Measurements from ENCODE around the gene ERVK3-1. TPM values are rescaled to one million over a fixed set of nuclear protein-coding genes. Genes with fewer than 3 reads are reported as not detected.

Gene ERVK3-1
- total RNA-seq, 1 donor from 2014 or later: 40.6 TPM

DNA sequence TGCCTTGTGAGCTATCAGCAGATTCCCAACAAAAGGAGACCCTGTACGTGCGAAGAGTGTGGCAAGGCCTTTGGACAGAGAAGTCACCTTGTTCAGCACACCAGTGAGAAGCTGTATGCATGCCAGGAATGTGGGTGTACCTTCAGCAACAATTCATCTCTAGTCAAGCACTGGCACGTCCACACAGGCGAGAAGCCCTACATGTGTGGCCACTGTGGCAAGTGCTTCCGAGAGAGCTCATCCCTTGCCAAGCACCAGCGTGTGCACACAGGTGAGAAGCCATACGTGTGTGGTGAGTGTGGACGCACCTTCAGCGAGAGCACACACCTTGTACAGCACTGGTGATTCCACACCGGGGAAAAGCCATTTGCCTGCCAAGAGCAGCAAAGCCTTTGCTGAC, 14.1 kb downstream of the ERVK3-1 start:
- Mint-ChIP-seq H3K36me3 (ENCODE audit: low read depth, unreplicated experiment) (peaks cover 22% of the 10 kb centered on the region), H3K27me3 (ENCODE audit: unreplicated experiment) (peaks cover 9% of the 10 kb centered on the region), H3K4me3 (ENCODE audit: unreplicated experiment) (no peak overlapping the region), H3K4me1 (ENCODE audit: unreplicated experiment) (no peaks in the 10 kb centered on the region), H3K27ac (ENCODE audit: unreplicated experiment) (no peak overlapping the region), H3K9me3 (ENCODE audit: unreplicated experiment) (no peaks in the 10 kb centered on the region)
- DNase-seq (ENCODE audit: low spot score): no peak
- TF ChIP-seq, protein P1, sequence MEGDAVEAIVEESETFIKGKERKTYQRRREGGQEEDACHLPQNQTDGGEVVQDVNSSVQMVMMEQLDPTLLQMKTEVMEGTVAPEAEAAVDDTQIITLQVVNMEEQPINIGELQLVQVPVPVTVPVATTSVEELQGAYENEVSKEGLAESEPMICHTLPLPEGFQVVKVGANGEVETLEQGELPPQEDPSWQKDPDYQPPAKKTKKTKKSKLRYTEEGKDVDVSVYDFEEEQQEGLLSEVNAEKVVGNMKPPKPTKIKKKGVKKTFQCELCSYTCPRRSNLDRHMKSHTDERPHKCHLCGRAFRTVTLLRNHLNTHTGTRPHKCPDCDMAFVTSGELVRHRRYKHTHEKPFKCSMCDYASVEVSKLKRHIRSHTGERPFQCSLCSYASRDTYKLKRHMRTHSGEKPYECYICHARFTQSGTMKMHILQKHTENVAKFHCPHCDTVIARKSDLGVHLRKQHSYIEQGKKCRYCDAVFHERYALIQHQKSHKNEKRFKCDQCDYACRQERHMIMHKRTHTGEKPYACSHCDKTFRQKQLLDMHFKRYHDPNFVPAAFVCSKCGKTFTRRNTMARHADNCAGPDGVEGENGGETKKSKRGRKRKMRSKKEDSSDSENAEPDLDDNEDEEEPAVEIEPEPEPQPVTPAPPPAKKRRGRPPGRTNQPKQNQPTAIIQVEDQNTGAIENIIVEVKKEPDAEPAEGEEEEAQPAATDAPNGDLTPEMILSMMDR (IDR thresholded peaks at IDR 0.05; ENCODE audit: unreplicated experiment): no peak

DNA sequence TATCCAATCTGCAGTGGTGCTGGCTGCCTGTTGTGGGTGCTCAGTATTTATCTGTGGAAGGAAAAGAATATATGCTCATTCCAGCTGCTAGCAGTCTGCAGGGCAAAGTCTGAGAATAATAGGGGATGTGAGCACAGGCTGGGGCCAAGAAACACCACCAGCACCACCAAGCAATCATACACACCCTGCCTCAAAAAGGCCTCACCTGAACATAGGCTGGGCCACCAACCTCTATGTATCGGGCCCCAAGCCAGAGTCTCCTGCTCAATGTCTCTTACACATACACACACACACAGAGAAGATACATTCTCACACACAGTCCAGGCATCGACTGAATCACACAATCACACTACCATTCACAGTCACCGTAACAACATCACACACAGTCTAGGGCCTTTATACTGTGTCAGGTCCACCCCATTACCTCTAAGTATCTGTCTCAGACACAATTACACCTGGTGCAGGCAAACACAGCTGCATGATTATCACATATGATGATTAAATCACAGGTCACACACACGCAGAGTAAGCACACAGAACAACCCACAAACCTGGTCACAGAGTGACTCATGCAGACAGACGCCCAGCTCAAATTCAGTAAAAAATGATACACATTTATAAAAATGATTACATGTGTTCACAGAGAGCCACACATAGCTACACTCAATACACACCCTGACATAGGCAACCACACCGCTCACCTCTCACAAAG, 20.3 kb downstream of the ERVK3-1 start:
- DNase-seq (ENCODE audit: low spot score): no peak
- Mint-ChIP-seq H3K9me3 (ENCODE audit: unreplicated experiment) (no peaks in the 10 kb centered on the region), H3K4me1 (ENCODE audit: unreplicated experiment) (peaks cover 7% of the 10 kb centered on the region), H3K36me3 (ENCODE audit: low read depth, unreplicated experiment) (peaks cover 14% of the 10 kb centered on the region), H3K27ac (ENCODE audit: unreplicated experiment) (no peak overlapping the region), H3K4me3 (ENCODE audit: unreplicated experiment) (no peak overlapping the region), H3K27me3 (ENCODE audit: unreplicated experiment) (peaks cover 5% of the 10 kb centered on the region)
- TF ChIP-seq, protein P1 (IDR thresholded peaks at IDR 0.05; ENCODE audit: unreplicated experiment): no peak

DNA sequence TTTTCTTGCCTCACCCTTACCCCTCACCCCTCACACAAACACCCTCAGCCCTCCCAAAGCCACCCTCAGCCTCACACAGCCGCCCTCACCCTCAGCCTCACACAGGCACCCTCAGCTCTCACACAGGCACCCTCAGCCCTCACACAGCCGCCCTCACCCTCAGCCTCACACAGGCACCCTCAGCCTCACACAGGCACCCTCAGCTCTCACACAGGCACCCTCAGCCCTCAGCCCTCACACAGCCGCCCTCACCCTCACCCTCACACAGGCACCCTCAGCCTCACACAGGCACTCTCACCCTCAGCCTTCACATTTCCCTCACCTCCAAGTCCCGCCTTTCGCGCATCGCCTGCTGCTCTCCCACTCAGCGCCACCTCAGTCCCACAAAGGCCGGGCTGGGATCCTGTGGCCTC, 21.3 kb downstream of the ERVK3-1 start:
- Mint-ChIP-seq H3K27ac (ENCODE audit: unreplicated experiment) (no peak overlapping the region), H3K27me3 (ENCODE audit: unreplicated experiment) (peaks cover 5% of the 10 kb centered on the region), H3K4me3 (ENCODE audit: unreplicated experiment) (no peak overlapping the region), H3K4me1 (ENCODE audit: unreplicated experiment) (peaks cover 7% of the 10 kb centered on the region), H3K36me3 (ENCODE audit: low read depth, unreplicated experiment) (peaks cover 17% of the 10 kb centered on the region), H3K9me3 (ENCODE audit: unreplicated experiment) (no peaks in the 10 kb centered on the region)
- DNase-seq (ENCODE audit: low spot score): no peak
- TF ChIP-seq, protein P1 (IDR thresholded peaks at IDR 0.05; ENCODE audit: unreplicated experiment): no peak

DNA sequence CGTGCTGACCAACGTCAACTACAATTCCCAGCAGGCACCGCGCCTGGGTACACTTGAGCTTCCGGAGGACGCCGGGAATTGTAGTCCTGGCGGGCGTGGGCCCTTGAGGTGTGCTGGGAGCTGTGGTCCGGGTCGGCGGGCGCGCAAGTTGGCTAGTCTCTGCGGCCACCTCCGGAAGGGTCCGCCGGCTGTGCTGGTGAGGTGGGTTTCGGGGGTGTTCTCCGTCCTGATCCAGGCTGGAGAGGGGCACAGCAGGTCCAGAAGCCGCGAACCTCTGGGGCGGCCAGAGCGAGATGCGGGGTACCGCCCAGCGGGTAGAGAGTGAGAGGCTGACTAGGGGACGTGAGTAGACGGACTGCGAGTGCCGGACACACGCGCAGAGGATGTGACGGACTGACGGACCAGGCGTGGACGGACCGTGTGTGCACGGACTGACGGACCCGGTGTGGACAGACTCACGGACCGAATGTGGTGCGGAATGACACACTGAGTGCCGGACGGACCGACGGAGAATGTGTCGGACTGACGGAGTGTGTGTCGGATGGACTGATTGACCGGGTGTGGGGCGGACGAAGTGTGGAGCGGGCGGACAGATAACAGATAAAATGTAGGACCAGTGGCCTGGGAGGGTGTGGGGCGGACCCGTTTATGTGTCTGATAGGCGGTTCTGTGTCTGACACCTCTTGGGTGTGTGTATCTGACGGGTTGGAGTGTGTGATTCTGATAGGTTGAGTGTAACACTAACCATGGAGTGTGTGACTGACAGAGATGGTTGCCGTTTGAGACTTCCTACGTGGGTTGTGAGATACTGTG, 21.9 kb downstream of the ERVK3-1 start, which contains the start of gene ZSCAN22:
TSS of gene ZSCAN22 (plus strand) at position 81 of the 813 bp plus-strand sequence. CDS start 7,809 bp downstream, outside the sequence.
- peak; percentile 90 for DNase-seq (ENCODE audit: low spot score)
- Mint-ChIP-seq H3K27me3 (ENCODE audit: unreplicated experiment) (peaks cover 5% of the 10 kb centered on the region), H3K4me3 (ENCODE audit: unreplicated experiment) (no peak within 1 kb of the TSS), H3K9me3 (ENCODE audit: unreplicated experiment) (no peaks in the 10 kb centered on the region), H3K4me1 (ENCODE audit: unreplicated experiment) (peaks cover 7% of the 10 kb centered on the region), H3K36me3 (ENCODE audit: low read depth, unreplicated experiment) (peaks cover 14% of the 10 kb centered on the region), H3K27ac (ENCODE audit: unreplicated experiment) (no peak within 1 kb of the TSS)
- TF ChIP-seq, protein P1 (IDR thresholded peaks at IDR 0.05; ENCODE audit: unreplicated experiment): no peak

Measured in endothelial cell (in vitro differentiated cells).